COLO829 (cell line): ENCODE measurements around the gene KRI1.
A peak's percentile ranks its signal among the peaks of the same experiment; 100 is the strongest.

ENCODE experiments used
- DNase-seq: peaks from one replicate; pipeline ENCODE4 v3.0.0; 2012; ENCODE audit warnings: low spot score

KRI1 gene

DNA sequence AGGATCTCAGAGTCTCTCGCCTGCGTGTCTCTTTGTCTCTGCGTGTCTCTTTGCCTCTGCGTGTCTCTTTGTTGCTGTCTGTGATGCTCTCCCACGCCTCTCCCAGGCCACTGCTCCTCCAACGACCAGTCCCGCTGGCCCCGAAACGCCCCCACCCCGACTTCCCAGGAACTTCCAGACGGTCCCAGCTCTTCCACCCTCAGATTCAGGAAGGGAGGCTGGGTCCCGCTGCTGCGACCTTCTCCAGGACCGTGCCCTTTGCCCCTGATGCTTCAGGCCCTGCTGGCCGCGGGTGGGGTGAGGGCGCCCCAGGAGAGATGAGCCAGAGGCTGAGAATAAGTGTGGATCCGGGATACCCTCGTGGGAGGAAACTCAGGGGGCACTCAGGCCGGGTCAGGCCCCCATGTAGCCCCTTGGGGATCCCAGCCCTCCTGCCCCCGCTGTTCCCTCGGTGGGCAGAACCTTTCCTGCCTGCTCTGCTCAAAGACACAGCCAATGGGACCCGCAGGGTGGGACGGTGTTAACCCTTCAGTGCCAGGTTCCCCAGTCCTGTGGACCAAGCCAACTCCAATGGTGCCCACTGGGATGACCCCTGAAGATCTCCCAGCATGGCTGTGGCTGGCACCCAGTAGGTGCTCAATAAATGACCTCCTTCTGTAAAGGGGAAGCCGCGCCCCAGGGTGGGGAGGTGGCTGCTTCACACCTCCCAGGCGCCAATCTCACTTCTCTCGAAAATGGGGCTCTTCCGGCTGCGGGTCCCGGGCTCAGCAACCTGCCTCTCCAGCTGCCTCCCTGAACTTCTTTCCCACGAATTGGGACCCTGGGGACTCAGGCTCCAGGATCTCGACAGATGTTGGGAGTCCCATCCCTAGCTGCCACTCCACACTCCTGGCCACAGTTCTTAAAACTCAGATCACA, 47.1 kb downstream of the KRI1 start:
- DNase-seq, result no peak

DNA sequence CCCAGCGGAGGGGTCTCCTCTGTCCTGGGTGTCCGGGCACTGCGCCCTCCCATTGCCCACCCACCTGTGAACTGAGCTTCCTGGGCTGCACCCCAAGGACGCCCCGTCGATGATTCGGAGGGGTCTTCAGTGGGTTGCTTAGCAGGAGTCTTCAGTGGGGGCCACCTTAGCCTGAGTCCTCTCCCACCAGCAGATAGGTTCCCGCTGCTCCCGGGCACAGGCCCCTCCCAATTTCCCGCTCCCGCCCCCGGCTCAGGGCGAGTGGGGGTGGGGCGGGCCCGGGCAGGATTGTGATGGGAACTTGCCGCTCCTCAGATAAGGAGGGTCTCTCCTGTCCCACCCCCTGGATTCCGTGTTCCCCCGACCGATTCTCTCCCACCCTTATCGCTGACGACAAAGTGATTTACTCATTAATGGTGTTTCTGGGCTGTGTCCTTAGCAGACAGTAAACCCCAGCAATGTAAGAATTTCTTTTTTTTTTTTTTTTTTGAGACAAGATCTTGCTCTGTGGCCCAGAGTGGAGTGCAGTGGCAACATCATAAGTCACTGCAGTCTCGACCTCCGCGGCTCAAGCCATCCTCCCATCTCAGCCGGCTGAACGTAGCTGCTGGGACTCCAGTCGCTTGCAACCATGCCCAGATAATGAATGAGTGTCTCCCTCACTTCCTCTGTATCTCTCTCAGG, 47.9 kb downstream of the KRI1 start:
- no peak for DNase-seq

DNA sequence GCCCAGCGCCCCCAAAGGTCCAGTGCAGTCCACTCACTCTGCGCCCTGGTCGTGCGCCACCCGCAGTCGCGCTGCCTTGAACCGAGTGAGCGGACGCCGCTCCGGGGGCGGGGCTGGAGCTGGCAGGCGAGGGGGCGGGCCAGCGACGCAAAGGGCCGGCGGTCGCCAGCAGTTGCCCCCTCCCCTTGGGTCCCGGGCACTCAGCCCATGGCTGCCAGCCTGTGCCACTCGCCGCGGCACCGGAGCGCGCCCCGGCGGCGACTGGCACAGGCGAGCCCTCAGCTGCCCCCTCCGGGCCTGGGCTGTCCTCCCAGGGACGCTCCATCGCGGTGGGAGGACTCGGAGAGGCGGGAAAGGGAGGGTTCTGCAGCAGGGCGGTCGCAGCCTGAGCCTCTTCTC, 48.5 kb downstream of the KRI1 start, which contains the start of gene S1PR5:
Gene S1PR5, minus strand, starts transcription at position 87 of the 399 bp plus-strand sequence. CDS start 2,436 bp downstream, outside the sequence.
- no peak for DNase-seq

DNA sequence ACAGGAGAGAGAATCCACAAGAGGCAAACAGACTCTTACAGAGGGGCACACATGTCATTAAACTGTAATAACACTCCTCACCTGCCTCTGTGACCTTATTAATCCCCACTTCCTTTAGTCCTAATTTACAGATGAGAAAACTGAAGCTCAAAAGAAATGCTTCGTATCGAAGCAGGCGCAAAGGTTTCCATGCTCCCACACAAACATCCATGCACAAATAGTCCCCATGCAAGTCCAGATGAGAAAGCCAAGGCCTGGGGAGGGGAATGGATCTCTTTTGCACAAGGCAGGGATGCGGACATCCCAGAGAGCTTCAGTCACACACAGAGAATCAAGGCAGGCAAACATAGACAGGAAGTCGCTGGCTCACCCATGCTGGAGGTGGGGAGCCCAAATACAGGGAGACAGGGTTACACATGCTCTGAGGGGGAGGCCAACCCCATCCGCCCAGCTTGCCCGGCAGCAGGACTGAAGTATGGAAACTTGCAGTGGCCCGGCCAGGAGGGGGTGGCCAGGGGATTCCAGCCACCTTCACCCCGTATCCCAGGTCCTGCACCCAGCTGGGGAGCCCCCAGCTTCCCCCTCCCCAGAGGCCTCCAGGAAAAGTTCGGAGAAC, 49.0 kb downstream of the KRI1 start:
- no peak for DNase-seq

DNA sequence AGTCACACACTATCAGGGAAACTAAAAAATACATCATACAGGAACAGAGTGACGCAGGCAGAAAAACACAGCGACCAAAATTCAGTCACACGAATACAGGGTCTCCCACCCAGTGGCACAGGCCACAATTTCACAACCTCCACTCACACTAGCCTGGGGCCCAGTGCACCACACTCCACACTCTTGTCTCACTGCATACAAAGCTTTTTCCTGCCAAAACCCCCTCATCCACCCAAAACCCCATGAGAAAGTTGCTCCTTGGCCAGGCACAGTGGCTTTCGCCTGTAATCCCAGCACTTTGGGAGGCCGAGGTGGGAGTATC, 49.8 kb downstream of the KRI1 start:
- DNase-seq, result no peak

DNA sequence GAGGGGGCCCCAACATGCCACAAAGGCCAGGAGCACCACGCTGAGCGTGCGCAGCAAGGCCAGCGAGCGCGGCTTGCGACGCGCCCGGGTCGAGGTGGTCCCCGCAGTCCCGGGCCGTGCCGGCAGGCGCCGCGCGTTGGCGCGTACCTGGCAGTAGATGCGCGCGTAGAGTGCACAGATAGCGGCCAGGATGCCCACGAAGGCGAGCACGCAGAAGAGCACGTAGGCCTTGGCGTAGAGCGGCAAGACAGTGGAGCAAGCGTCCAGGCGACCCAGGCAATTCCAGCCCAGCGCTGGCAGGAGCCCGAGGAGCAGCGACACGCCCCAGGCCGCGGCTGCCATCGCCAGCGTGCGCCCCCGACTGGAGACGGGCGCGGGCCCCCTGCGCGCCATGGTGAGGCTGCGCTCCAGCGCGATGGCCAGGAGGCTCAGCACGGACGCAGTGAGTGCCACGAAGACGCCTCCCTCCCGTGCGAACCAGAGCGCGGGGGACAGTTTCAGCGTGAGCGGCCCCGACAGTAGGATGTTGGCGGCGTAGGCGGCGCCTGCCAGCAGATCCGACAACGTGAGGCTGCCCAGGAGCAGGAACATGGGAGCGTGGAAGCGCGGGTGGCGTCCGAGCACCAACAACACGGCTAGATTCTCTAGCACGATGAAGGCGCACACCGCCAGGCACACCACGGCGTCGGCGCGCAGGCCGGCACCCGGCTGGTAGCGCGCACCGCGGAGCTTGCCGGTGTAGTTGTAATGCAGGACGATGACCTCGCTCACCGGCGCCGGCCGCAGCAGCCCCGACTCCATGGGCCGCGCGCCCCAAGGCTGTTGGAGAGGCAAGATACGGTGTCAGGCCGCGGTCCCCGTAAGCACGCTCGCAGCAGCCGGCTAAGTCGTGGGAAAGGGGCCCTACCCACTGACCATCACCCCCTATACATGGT, 51.3 kb downstream of the KRI1 start:
- DNase-seq, result no peak

DNA sequence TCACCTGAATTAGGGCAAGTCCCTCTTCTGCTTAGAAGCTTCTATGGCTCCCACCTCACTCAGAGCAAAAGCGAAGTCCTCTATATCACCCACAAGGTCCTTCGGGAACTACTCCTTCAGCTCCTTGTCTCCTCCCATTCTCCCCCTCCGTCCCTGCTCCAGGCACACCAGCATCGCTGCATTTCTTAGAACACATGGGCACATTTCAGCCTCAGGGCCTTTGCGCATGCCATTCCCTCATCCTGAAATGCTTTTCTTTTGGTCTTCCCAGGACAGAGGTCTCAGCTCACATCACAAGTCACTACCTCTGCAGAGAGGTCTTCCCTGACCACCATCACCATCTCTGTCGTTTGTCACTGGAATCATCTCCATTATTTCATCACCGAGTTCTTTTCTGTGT, 52.6 kb downstream of the KRI1 start:
- no peak for DNase-seq

DNA sequence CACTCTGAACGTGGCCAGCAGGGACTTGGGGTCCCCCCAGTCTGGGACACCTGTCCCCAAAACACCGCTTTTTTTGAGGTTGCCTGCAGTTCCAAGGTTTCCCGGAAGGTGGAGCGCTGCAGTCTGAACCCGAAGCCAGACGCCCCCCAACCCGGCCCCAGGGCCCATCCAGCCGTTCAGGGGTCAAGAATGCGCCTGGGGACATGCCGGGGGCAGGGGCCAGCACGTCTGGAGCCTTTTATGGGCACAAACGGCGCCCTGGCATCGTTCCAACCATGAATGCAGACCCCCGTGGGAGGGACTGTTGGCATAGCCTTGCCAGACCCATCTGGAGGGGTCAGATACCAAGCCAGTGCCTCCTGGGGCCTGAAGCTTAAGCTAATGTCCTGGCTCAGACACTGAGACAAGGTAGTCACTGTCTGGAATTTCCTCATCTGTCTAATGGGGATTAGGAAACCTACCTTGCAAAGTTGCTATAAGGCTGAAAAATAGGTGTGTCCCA, 55.5 kb downstream of the KRI1 start:
- no peak for DNase-seq

DNA sequence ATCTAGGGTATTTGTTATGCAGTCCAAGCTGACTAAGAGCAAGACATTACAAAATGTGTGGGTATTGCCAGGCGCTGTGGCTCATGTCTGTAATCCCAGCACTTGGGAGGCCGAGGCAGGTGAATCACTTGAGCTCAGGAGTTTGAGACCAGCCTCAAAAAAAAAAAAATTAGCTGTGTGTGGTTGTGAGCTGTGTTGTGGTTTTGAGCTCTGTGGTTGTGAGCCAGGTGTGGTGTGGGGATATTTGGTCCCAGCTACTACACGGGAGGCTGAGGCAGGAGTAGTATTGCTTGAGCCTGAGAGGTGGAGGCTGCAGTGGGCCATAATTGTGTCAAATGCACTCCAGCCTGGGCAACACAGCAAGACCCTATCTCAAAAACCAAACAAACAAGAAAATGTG, 57.1 kb downstream of the KRI1 start:
- no peak for DNase-seq

DNA sequence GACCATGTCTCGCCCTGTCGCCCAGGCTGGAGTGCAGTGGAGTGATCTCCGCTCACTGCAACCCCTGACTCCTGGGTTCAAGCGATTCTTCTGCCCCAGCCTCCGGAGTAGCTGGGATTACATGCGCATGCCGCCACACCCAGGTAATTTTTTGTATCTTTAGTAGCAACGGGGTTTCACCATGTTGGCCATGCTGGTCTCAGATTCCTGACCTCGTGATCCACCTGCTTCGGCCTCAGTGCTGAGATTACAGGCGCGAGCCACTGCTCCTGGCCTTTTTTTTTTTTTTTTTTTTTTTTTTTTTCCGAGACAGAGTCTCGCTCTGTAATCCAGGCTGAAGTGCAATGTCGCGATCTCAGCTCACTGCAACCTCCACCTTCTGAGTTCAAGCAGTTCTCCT, 57.8 kb downstream of the KRI1 start:
- no peak for DNase-seq

DNA sequence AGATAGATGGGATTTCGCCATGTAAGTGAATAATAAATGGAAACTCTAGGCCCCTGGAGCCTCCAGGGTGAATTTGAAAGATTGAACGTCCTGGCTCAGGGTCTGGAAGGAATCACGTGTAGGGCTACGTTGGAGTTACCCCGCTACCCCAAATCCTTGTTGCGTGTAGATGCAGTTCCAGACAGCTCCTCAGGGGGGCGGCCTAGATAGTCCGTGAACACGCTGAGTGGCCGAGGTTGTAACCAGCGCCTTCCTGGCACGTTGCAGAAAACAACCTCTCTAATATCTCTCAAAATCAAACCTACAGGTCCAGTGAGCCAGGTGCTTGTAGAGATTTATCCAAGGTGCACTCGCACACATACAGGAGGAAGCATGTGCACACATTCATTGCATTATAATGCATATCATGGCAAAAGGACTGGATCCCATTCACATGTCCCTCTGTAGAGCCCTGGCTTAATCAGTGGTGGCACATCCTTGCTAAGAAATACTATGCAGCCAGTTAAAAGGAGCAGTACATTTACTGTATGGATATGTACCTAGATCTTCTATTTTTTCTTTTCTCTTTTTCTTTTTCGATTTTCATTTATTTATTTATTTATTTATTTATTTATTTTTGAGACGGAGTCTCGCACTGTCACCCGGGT, 60.1 kb downstream of the KRI1 start:
- DNase-seq, result peak; percentile 44
